AG10803 (cell line): Measurements from ENCODE around the gene C14orf39.

Experiments used
- DNase-seq: peaks from one replicate; pipeline ENCODE4 v3.0.0; 2010; ENCODE audit warnings: low read depth
- H3K4me3 ChIP-seq: 2 replicates; pipeline ENCODE4 v1.5.1; 2011; ENCODE audit warnings: mild to moderate bottlenecking, low read length, control low read depth
- CTCF ChIP-seq: conservative IDR thresholded peaks from 2 replicates; pipeline ENCODE4 v1.5.1; 2011; ENCODE audit warnings: mild to moderate bottlenecking, low read length, control low read depth, inconsistent platforms

The C14orf39 gene

GRCh38 chr14:60485598-60486251 lies at the start of gene C14orf39:
Gene C14orf39, minus strand, starts transcription at chr14:60486063. Its CDS starts 985 bp downstream, at chr14:60485078.
- peak within 1 kb of the TSS; percentile 21; the same call in 1 of the 2 replicates for H3K4me3 ChIP-seq
- no peak for DNase-seq
- no peak for TF ChIP-seq CTCF

GRCh38 chr14:60532442-60532841 lies 46.6 kb upstream of the C14orf39 start:
- DNase-seq, result no peak
- no peak for TF ChIP-seq CTCF
- no peak overlapping the region for H3K4me3 ChIP-seq

- no peak for DNase-seq
- no peak for TF ChIP-seq CTCF
Observed at GRCh38 chr14:60515511-60516289, 29.8 kb upstream of the C14orf39 start.

GRCh38 chr14:60514741-60515491 lies 29.1 kb upstream of the C14orf39 start:
- no peak overlapping the region; the same call in 1 of the 2 replicates for H3K4me3 ChIP-seq
- DNase-seq, result no peak
- TF ChIP-seq CTCF, result no peak; the same call in 1 of the 2 replicates

More at GRCh38 chr14:60515511-60516289, 29.8 kb upstream of the C14orf39 start:
- no peak overlapping the region for H3K4me3 ChIP-seq

GRCh38 chr14:60514378-60514740 lies 28.5 kb upstream of the C14orf39 start:
- no peak overlapping the region; the same call in 1 of the 2 replicates for H3K4me3 ChIP-seq
- no peak for DNase-seq
- TF ChIP-seq CTCF, result no peak

GRCh38 chr14:60512973-60513571 lies 27.2 kb upstream of the C14orf39 start:
- TF ChIP-seq CTCF, result no peak
- H3K4me3 ChIP-seq, result no peak overlapping the region
- no peak for DNase-seq
